Endothelial cell of umbilical vein (primary cell): ENCODE data around the gene EVX2. TPM values are rescaled to one million over a fixed set of nuclear protein-coding genes. Genes with fewer than 3 reads are reported as not detected.

Experiments
- BruUV-seq: library from RNA; stranded (reverse); fragments of 400-500 nt; replicated peaks from 2 replicates; lab custom pipeline; 2021; lab: Mats Ljungman, UMichigan
- CTCF ChIA-PET: fragments of 300-600, 350-600 bp; sonication (Branson Sonifier 250); formaldehyde crosslinking; loops from one replicate; lab custom pipeline; 2021; ENCODE audit warnings: antibody characterized with exemption, inconsistent platforms; lab: Charles Lee
- POLR2A ChIA-PET: fragments of 300-600, 350-600 bp; sonication (Branson Sonifier 250); formaldehyde crosslinking; loops from one replicate; lab custom pipeline; 2021; ENCODE audit warnings: antibody characterized with exemption, inconsistent platforms; lab: Charles Lee
- DNase-seq: peaks from one replicate; pipeline ENCODE4 v3.0.0-alpha.2; 2011; ENCODE audit warnings: low read depth, low spot score
- FAIRE-seq: peaks from 2 replicates; lab custom pipeline; 2011; peaks lifted over from hg19 to GRCh38; lab: Jason Lieb, UNC
- H2AFZ ChIP-seq: 2 replicates; pipeline ENCODE4 v1.6.0; 2012; ENCODE audit warnings: low read depth, low read length, control low read depth, inconsistent platforms
- H3K27ac ChIP-seq: 2 replicates; pipeline ENCODE4 v1.5.1; 2011; ENCODE audit warnings: low read depth, mild to moderate bottlenecking, control low read depth, low read length, moderate library complexity; ENCODE audit not compliant: insufficient read depth
- H3K27me3 ChIP-seq, 2 experiments: 2 replicates each; pipeline versions ENCODE4 v1.6.0 to v1.6.1; 2011; ENCODE audit warnings: low read length in 2 of 2, mixed read lengths in 1 of 2; ENCODE audit not compliant: control insufficient read depth in 2 of 2, insufficient read depth in 2 of 2
- H3K36me3 ChIP-seq, 2 experiments: 2 replicates in 1 of 2; 3 replicates in 1 of 2; pipeline ENCODE4 v1.5.1; 2011; ENCODE audit warnings: low read length in 2 of 2, mild to moderate bottlenecking in 1 of 2, moderate library complexity in 1 of 2; ENCODE audit not compliant: control insufficient read depth in 2 of 2, insufficient read depth in 2 of 2; ENCODE audit errors: extremely low read depth in 1 of 2
- H3K4me1 ChIP-seq: 3 replicates; pipeline ENCODE4 v1.5.1; 2011; ENCODE audit warnings: mild to moderate bottlenecking, low read length; ENCODE audit not compliant: control insufficient read depth, insufficient read depth; ENCODE audit errors: extremely low read depth
- H3K4me2 ChIP-seq: 2 replicates; pipeline ENCODE4 v1.6.1; 2011; ENCODE audit warnings: low read length, control low read depth, mixed read lengths; ENCODE audit not compliant: insufficient read depth
- H3K4me3 ChIP-seq, 3 experiments: fragments of 200-600 bp in 1 of 3; sonication (generic), shearing (Covaris generic) in 1 of 3; replicated peaks in 1 of 3; 2 replicates each; pipeline ENCODE4 v1.5.1; 2011 to 2016; ENCODE audit warnings: control low read depth in 3 of 3, low read length in 3 of 3, mild to moderate bottlenecking in 2 of 3, inconsistent platforms in 1 of 3, low read depth in 1 of 3, moderate library complexity in 1 of 3; ENCODE audit not compliant: insufficient read depth in 1 of 3
- H3K79me2 ChIP-seq: 2 replicates; pipeline ENCODE4 v1.6.0; 2012; ENCODE audit warnings: low read length, inconsistent platforms; ENCODE audit not compliant: control insufficient read depth, insufficient read depth
- H3K9ac ChIP-seq: replicated peaks from 2 replicates; pipeline ENCODE3; 2011; ENCODE audit warnings: low read length, control low read depth; ENCODE audit not compliant: insufficient read depth; ENCODE audit errors: extremely low read depth
- H3K9me1 ChIP-seq: replicated peaks from 3 replicates; pipeline ENCODE4 v1.6.0; 2011; ENCODE audit warnings: mild to moderate bottlenecking, low read length; ENCODE audit not compliant: control insufficient read depth, insufficient read depth; ENCODE audit errors: extremely low read depth
- H3K9me3 ChIP-seq: replicated peaks from 2 replicates; pipeline ENCODE4 v1.5.1; 2012; ENCODE audit warnings: low read length, inconsistent platforms; ENCODE audit not compliant: control insufficient read depth, insufficient read depth
- H4K20me1 ChIP-seq: replicated peaks from 2 replicates; pipeline ENCODE3; 2011; ENCODE audit warnings: mild to moderate bottlenecking, low read length; ENCODE audit not compliant: control insufficient read depth, insufficient read depth; ENCODE audit errors: extremely low read depth
- CTCF ChIP-seq, 2 donors: IDR thresholded peaks; 1 replicate in 1 of 2; 2 replicates in 1 of 2; pipeline ENCODE4 v1.5.1; 2011; ENCODE audit warnings: low read length in 2 of 2, mild to moderate bottlenecking in 2 of 2, moderate library complexity in 2 of 2, control low read depth in 1 of 2, inconsistent platforms in 1 of 2, low read depth in 1 of 2; ENCODE audit not compliant: insufficient read depth in 1 of 2; ENCODE audit errors: extremely low read depth in 1 of 2
- EZH2 ChIP-seq: IDR thresholded peaks from 2 replicates; pipeline ENCODE4 v1.6.1; 2012; ENCODE audit warnings: borderline replicate concordance, low read depth, mild to moderate bottlenecking, moderate library complexity, low read length, inconsistent platforms; ENCODE audit not compliant: severe bottlenecking
- FOS ChIP-seq: IDR thresholded peaks from 2 replicates; pipeline ENCODE4 v1.6.1; 2011; ENCODE audit warnings: mild to moderate bottlenecking, low read length, moderate library complexity, borderline replicate concordance; ENCODE audit not compliant: insufficient read depth
- GATA2 ChIP-seq: IDR thresholded peaks from 2 replicates; pipeline ENCODE4 v1.7.0; 2011; ENCODE audit warnings: low read depth, mild to moderate bottlenecking, moderate library complexity, mixed read lengths, low read length; ENCODE audit not compliant: insufficient read length, insufficient read depth
- JUN ChIP-seq: IDR thresholded peaks from 2 replicates; pipeline ENCODE4 v1.6.1; 2011; ENCODE audit warnings: borderline replicate concordance, low read depth; ENCODE audit not compliant: insufficient read length, insufficient read depth
- MAX ChIP-seq: IDR thresholded peaks from 2 replicates; pipeline ENCODE4 v1.6.1; 2011; ENCODE audit not compliant: insufficient read depth, insufficient read length
- MYC ChIP-seq: IDR thresholded peaks from one replicate; pipeline ENCODE4 v1.6.1; 2011; ENCODE audit warnings: mild to moderate bottlenecking, low read depth, low read length
- POLR2A ChIP-seq: IDR thresholded peaks from 2 replicates; pipeline ENCODE4 v1.6.1; 2012; ENCODE audit warnings: low read depth, mild to moderate bottlenecking, control low read depth, low read length
- POLR2AphosphoS5 ChIP-seq: IDR thresholded peaks from 2 replicates; pipeline ENCODE4 v1.6.1; 2012; ENCODE audit warnings: low read depth, mild to moderate bottlenecking, control low read depth, low read length, moderate library complexity; ENCODE audit not compliant: insufficient read depth
- dilution Hi-C: fragments of 300-500 bp; cut with MboI; formaldehyde crosslinking; loops from one replicate; pipeline ENCODE4 v1.15.0; 2019; ENCODE audit warnings: low sequenced_read_pairs; ENCODE audit not compliant: extremely low pct_ligation_motif_present
- intact Hi-C: fragments of 100-400 bp; cut with micrococcal nuclease; formaldehyde crosslinking; loops from one replicate; pipeline ENCODE4 v1.10.0; 2022
- polyA plus RNA-seq, 4 experiments: library from polyadenylated mRNA; depleted of rRNA in 3 of 4; stranded (reverse) in 3 of 4; unstranded in 1 of 4; fragments of >200 nt; gene quantifications; 2 replicates each; pipeline versions ENCODE4 v1.2.1 to v1.2.3, GENCODE V29; 2011 to 2012; ENCODE audit warnings: missing spikeins in 1 of 4
- total RNA-seq: library from RNA; stranded (reverse); gene quantifications from 2 replicates; pipeline ENCODE4 v1.2.3, GENCODE V29; 2021

Gene EVX2
- total and polyA plus RNA-seq, 2 donors (not counting 3 experiments of a cell fraction or from before 2014, with no cell fraction given) = not detected

GRCh38 chr2:176101216-176101830 is 17.6 kb upstream of the EVX2 start:
- ChIA-PET POLR2A (no interaction called here), CTCF (interaction anchor here (1.4 to 2.4 kb wide), 2 partner anchors 10 to 1047 kb away, joined by 3 to 13 read pairs; no protein-coding TSS in a partner anchor)
- H3K27me3 ChIP-seq = peaks cover 96 to 99% of the 10 kb centered on the region in 2 experiments
- TF ChIP-seq POLR2AphosphoS5 (no peak), MAX (no peak), GATA2 (no peak), JUN (no peak), FOS (no peak), POLR2A (no peak), CTCF (IDR thresholded peaks at IDR 0.05; ENCODE audit: extremely low read depth in 1 of 2, insufficient read depth in 1 of 2, low read depth in 1 of 2, low read length in 2 of 2) (no peak), MYC (no peak), EZH2 (no peak)
- no peak overlapping the region for H3K4me3 ChIP-seq
- H3K4me1 ChIP-seq = peaks cover 5% of the 10 kb centered on the region
- H3K27ac ChIP-seq = no peak overlapping the region
- H4K20me1 ChIP-seq = peaks cover 2% of the 10 kb centered on the region
- dilution Hi-C loops = no loop called here
- DNase-seq (no peak), FAIRE-seq (no peak)
- H3K9me1 ChIP-seq = no peaks in the 10 kb centered on the region
- no peaks in the 10 kb centered on the region for H3K79me2 ChIP-seq
- H3K9me3 ChIP-seq = no peaks in the 10 kb centered on the region
- no peak overlapping the region for H3K9ac ChIP-seq
- H2AFZ ChIP-seq = no peak overlapping the region
- H3K4me2 ChIP-seq = no peak overlapping the region
- no peaks in the 10 kb centered on the region for H3K36me3 ChIP-seq
- intact Hi-C loops = no loop called here
- BruUV-seq = no TSS peak
